DMS53 (cell line): Measurements from ENCODE around the gene CDR2.

Experiments
- DNase-seq: peaks from one replicate; lab custom pipeline; 2025; lab: John Stamatoyannopoulos, UW

Gene CDR2

GRCh38 chr16:22375963-22376640 is 1.7 kb upstream of the CDR2 start:
- no peak for DNase-seq

GRCh38 chr16:22375117-22375962 is 921 bp upstream of the CDR2 start:
- DNase-seq = peak; percentile 53

DNA sequence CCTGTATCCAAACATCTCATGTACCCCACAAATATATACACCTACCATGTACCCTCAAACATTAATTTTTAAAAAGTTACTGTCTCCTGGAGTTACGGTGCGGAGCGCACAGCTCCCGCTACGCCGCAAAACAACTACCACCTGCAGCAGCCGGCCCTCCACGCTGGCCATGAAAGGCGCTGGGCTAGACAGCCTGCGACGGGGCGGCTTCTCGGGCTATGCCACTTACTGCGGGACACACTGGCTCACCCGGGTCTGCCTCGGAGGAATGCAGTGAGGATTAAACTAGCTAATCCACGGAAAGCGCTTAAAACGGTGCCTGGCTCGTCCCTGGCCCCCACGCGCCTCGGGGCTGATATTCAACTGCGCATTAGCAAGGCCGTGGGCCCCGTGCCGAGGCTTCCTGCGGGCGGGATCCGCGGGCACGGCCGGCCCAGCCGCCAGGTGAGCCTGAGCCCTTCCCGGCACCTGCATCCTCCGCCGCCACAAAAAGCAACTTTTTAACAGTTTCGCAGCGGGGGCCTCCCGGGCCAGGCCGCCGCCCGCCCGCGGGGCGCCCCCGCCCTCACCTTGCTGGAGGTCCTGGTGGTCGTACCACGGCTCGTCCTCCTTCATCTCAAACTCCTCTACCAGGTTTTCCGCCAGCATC is 633 bp downstream of the CDR2 start:
- peak; percentile 71 for DNase-seq

DNA sequence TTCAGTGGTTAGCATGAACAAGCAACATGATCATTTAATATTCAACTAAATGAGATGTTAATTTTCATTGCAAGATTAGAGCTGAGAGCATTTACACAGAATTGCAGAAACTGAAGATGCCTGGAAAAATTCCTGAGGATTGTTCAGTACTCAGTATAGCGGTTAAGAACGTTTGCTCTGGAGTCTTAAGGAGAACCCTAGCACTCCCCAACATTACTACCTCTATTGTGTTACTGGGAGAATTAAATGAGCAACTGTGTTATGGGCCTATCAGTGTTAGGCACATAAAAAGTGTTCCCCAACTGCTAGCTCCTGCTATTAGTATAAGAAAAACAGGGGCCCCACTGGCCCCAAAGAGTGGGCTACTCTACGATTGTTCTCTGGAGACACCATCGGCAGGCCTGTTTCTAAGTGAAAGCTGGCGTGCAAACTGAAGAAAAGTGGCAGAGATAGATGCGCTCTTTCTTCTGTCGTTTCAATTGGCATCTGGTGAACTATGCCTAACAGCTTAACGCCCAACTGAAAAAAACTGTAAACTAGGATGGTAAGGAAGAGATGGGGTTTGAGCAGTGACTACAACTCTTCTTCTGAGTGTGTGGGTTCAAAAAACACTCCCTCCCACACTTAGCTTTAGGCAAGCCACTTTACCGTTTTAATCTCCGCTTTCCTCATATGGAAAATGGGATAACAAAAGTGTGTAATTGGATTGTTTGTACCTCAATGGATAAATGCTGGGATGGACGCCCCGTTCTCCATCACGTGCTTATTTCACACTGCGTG is 1.3 kb downstream of the CDR2 start:
- no peak for DNase-seq

DNA sequence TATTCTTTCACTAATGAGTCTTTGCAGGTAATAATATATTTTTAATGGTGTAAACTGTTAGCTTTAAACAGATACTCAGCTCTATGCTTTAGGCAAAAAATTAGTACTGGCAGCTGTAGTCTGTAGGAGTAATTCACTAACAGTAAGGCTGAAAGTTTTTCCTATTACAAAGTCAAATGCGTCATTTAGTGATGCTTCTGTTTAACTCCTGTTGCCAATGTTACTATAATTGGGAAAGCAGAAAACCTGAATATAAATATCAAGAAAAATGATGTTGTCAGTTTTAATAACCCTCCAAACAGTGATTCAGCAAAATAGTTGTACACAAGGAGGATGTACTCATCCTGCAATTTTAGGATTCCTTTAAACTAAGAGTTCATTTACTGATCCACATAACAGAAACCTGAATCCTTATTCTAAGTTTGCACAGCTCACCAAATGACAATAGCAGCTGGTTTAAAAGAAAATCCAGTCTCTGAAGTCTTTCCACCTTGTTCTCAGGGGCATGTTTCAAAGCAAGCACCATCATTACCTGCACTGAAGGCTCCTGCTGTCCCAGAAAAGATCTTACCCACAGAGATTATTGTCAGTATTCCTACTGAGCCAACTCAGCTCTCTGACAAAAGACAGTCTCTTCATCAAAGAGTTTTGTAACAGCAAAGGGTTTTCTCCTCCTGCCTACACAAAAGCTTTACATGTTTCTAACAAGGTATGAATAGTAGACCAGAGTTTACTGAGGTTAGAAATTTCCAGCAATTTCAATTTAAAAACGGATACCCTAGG is 4.2 kb downstream of the CDR2 start:
- peak; percentile 15 for DNase-seq

GRCh38 chr16:22369221-22369811 is 5.1 kb downstream of the CDR2 start:
- peak; percentile 70 for DNase-seq

GRCh38 chr16:22368200-22368826 is 6.1 kb downstream of the CDR2 start:
- DNase-seq = peak; percentile 64

DNA sequence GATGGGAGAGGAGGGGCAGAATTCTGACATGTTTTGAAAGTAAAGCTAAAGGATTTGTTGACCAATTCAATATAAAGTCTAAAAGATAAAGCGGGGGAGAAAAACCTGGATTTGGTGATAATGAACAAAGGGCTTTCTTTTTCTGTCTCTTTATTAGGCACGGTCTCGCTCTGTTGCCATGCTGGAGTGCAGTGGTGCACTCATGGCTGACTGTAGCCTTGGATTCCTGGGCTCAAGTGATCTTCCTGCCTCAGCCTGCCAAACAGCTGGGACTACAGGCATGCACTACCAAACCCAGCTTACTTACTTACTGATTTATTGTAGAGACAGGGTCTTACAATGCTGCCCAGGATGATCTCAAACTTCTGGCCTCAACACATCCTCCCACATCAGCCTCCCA is 7.5 kb downstream of the CDR2 start:
- DNase-seq = no peak

DNA sequence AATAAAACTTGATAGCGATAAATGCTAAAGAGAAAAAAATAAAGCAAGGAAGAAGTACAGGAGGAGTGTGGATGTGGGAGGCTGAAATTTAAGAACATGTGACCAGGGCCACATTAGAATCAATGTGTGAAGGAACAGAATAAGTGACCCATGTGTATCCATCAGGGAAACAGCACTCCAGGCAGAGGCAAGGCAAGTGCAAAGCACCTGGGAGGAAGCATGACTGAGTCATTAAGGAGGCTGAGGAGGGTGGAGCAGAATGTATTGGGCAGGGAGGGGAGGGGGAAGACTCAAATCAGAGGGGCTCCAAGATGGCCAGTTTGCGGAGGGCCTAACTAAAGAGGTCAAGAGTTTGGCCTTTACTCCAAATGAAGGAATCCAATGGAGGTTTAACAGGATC is 8.0 kb downstream of the CDR2 start:
- no peak for DNase-seq

- no peak for DNase-seq
Observed at GRCh38 chr16:22364241-22364640, 10.2 kb downstream of the CDR2 start.

DNA sequence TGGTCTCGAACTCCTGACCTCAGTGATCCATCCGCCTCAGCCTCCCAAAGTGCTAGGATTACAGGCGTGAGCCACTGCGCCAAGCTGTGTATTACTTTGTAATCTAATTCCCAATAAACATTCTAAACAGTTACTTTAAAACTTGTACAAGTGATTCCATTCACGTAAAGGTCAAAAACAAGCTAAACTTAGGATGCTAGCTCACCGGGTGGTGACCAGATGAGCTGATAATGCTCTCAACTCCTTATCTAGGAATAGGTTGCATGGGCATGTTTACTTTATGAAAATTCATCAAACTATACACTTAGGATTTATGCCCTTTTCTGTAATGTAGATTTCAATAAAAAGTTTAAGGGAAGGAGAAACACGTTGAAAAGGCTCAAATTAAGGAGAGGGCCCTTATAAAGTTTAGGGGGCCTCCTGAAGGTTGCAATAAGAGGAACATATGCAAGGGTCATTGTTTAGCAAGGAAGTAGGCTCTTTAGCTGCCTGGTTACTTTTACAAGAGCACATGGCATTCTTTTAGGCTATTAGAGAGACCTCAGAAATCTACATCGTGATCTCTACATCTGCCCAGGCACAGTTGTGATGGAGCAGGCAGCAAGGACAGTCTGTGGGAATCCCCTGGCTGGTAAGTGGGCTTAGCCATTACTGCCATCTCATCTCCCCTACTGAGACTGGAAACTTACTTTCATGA is 13.3 kb downstream of the CDR2 start:
- DNase-seq = no peak

DNA sequence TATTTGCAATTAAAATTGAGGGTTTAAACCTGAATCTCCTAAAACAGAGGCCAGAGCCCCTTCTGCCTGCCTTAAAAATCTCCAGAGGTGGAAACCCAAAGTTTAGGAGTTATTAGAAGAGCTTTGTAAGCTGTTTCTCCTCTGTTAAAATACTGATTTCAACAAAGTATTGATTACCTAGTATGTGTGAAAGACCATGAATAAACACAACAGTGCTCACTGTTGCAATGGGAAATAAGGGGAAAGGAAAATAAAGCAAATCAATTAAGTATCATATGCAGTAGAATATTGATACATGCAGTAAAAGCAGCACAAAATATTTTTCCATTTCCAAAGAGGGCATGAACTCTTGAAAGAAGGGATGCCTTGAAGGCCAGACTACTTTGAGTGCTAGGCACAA is 14.7 kb downstream of the CDR2 start:
- no peak for DNase-seq

DNA sequence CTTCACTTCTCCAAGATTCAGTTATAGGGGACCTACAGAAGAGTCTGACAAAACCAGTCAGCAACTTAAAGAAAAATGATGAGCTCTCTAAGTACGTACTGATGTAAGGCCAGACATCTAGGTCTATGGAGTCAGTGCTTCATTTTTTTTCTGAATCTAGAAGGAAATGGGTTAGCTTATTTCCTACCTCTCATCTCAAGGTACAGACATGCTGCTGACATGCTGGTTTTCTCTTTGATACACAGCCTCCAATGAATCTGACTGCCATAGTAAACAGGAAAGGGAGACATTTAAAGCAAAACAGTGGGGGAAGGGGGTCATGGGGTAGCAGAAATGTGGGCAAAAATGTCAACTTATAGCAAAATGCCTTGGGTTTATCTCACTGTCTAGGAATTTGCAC is 16.4 kb downstream of the CDR2 start:
- DNase-seq = no peak

DNA sequence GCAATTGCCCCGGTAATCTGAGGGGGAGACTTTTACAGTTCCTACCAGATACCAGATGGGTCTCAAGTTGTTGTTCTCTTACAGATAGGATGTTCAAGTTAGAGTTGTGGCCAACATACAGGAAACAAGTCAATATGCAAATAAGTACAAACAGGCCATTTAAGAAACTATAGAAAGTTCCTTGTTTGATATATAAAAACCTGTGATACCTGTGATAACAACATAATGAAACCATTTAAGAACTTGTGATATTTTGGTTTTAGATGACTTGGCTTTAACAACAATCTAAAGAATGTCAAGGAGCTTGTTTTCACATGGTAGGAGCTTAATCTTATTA is 16.8 kb downstream of the CDR2 start:
- no peak for DNase-seq

DNA sequence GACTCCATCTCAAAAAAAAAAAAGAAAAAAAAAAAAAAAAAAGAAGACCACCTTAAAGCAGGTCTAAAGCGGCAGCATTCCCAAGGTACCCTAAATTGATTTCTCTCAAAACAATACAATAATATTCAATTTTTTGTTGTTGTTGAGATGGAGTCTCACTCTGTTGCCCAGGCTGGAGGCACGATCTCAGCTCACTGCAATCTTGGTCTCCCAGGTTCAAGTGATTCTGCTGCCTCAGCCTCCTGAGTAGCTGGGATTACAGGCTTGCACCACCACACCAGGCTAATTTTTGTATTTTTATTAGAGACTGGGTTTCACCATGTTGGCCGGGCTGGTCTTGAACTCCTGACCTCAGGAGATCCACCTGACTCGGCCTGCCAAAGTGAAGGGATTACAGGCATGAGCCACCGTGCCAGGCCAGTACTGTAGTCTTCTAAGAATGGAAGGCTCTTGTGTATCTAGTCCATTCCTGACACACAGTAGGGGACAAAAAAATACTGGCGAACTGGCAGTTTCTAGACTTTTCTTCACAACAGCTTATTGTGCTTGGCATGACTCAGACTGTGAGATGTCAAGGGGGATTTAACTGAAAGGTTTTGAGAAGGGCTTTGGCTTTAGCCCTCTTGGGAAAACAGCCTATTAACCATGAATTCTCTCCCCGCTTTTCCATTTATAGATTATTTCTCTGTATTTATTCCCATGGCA is 17.3 kb downstream of the CDR2 start:
- no peak for DNase-seq

DNA sequence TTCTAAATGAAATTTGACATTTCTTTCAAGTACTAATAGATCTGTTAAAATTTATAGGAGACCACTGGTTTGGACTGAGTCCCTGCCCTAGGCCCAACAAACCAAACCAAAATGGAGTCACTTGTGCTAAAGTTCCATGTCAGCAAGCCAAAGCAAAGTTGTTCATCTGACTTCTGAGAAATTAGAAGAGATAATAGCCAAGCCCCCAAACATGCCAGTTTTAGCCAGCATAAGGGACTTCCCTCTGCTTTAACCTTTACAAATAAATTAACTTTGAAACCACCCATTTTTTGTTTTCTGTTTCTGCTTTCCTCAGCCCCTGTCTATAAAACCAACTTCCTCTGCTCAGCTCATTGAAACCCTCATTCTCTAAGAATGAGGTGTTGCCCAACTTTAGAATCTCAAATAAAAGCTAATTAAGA is 18.9 kb downstream of the CDR2 start:
- DNase-seq = no peak

GRCh38 chr16:22353933-22354541 is 20.4 kb downstream of the CDR2 start:
- no peak for DNase-seq

DNA sequence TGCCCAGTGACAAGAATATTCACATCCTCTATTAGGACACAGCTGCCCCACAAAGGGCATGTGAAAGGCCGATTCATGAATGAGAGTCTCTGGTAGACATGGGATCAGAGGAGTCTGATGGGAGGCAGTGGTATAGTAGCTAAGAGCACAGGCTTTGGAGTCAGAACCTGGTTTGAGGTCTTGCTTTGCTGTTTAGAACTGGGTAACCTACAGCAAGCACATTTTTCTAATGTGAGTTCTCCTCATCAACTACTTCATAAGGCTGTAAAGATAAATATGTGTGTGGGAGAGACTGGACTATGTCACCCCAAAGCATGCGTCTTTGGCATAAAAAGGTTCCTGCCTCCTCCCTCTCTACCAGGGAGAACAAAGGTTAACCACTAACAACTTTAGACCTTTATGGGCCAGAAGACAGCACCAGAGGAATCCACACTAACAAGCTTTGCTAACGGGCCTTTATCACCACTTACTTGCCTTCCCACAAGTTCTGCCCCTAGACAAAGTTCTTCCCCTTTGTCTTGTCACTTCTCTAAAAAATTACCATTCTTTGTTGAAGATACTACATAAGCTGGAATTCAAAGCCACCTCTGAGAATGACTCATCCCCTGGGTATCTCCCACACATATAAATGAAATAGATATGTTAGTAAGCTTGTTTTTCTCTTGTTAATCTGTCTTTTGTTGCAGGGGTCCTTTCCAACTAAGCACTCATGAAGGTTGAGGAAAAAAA is 21.1 kb downstream of the CDR2 start:
- DNase-seq = no peak
